ENCODE measurements around the gene LRRC70. TPM values are rescaled to one million over a fixed set of nuclear protein-coding genes. Genes with fewer than 3 reads are reported as not detected.
"Not testable (repeated sequence)": the region's sequence is repeated elsewhere in the genome, so short reads cannot be mapped to it uniquely, and the experiment has no call there.

The LRRC70 gene
- total RNA-seq, 2 donors from 2014 or later, result 5.8 to 6.1 TPM

GRCh38 chr5:62600560-62601252, 22.1 kb downstream of the LRRC70 start:
- Mint-ChIP-seq H3K27ac (peak overlapping the region; percentile 54), H3K4me3 (no peak overlapping the region)
- DNase-seq, result no peak

GRCh38 chr5:62603934-62604333, 25.3 kb downstream of the LRRC70 start:
- no peak overlapping the region for H3K27ac Mint-ChIP-seq
- no peak for DNase-seq
- no peaks in the 10 kb centered on the region for H3K4me1 Mint-ChIP-seq
- peaks cover 2% of the 10 kb centered on the region for H3K36me3 Mint-ChIP-seq (ENCODE audit: low read depth)
- ATAC-seq, result no peak
- no peaks in the 10 kb centered on the region for H3K9me3 ChIP-seq (ENCODE audit: control insufficient read depth, low read length, poor library complexity, severe bottlenecking)
- no peaks in the 10 kb centered on the region for H3K27me3 Mint-ChIP-seq
- no peak overlapping the region for H3K4me3 Mint-ChIP-seq

More at GRCh38 chr5:62600560-62601252, 22.1 kb downstream of the LRRC70 start:
- ATAC-seq, result no peak
- H3K9me3 ChIP-seq (ENCODE audit: control insufficient read depth, low read length, poor library complexity, severe bottlenecking), result no peaks in the 10 kb centered on the region
- no peaks in the 10 kb centered on the region for H3K27me3 Mint-ChIP-seq
- peaks cover 3% of the 10 kb centered on the region for H3K36me3 Mint-ChIP-seq (ENCODE audit: low read depth)
- peaks cover 3% of the 10 kb centered on the region for H3K4me1 Mint-ChIP-seq

GRCh38 chr5:62605638-62606037, 27.0 kb downstream of the LRRC70 start:
- Mint-ChIP-seq H3K4me3 (peak overlapping the region; percentile 12), H3K4me1 (no peaks in the 10 kb centered on the region), H3K27ac (no peak overlapping the region), H3K36me3 (ENCODE audit: low read depth) (peaks cover 2% of the 10 kb centered on the region), H3K27me3 (no peaks in the 10 kb centered on the region)
- H3K9me3 ChIP-seq (ENCODE audit: control insufficient read depth, low read length, poor library complexity, severe bottlenecking), result no peaks in the 10 kb centered on the region
- ATAC-seq (peak; percentile 50), DNase-seq (no peak)

GRCh38 chr5:62606878-62607277, 28.3 kb downstream of the LRRC70 start:
- H3K36me3 Mint-ChIP-seq (ENCODE audit: low read depth), result peaks cover 2% of the 10 kb centered on the region
- ATAC-seq (no peak), DNase-seq (no peak)
- no peak overlapping the region for H3K27ac Mint-ChIP-seq
- no peaks in the 10 kb centered on the region for H3K27me3 Mint-ChIP-seq
- H3K9me3 ChIP-seq (ENCODE audit: control insufficient read depth, low read length, poor library complexity, severe bottlenecking), result no peaks in the 10 kb centered on the region
- no peaks in the 10 kb centered on the region for H3K4me1 Mint-ChIP-seq
- no peak overlapping the region for H3K4me3 Mint-ChIP-seq

GRCh38 chr5:62607615-62608014, 29.0 kb downstream of the LRRC70 start:
- H3K36me3 Mint-ChIP-seq (ENCODE audit: low read depth), result peaks cover 2% of the 10 kb centered on the region
- H3K9me3 ChIP-seq (ENCODE audit: control insufficient read depth, low read length, poor library complexity, severe bottlenecking), result no peaks in the 10 kb centered on the region
- no peaks in the 10 kb centered on the region for H3K4me1 Mint-ChIP-seq
- H3K27me3 Mint-ChIP-seq, result no peaks in the 10 kb centered on the region
- H3K4me3 Mint-ChIP-seq, result no peak overlapping the region
- no peak for DNase-seq
- no peak for ATAC-seq
- H3K27ac Mint-ChIP-seq, result no peak overlapping the region

- no peaks in the 10 kb centered on the region for H3K9me3 ChIP-seq (ENCODE audit: control insufficient read depth, low read length, poor library complexity, severe bottlenecking)
- Mint-ChIP-seq H3K27me3 (no peaks in the 10 kb centered on the region), H3K4me3 (no peak overlapping the region), H3K27ac (no peak overlapping the region), H3K36me3 (ENCODE audit: low read depth) (peaks cover 2% of the 10 kb centered on the region), H3K4me1 (no peaks in the 10 kb centered on the region)
- no peak for ATAC-seq
- DNase-seq, result no peak
Observed at GRCh38 chr5:62608529-62609511, 30.2 kb downstream of the LRRC70 start.

- Mint-ChIP-seq H3K36me3 (ENCODE audit: low read depth) (no peaks in the 10 kb centered on the region), H3K4me3 (no peak overlapping the region), H3K27ac (no peak overlapping the region), H3K4me1 (peaks cover 9% of the 10 kb centered on the region), H3K27me3 (no peaks in the 10 kb centered on the region)
- no peak for DNase-seq
- no peak for ATAC-seq
- H3K9me3 ChIP-seq (ENCODE audit: control insufficient read depth, low read length, poor library complexity, severe bottlenecking), result no peaks in the 10 kb centered on the region
Observed at GRCh38 chr5:62614355-62614754, 35.7 kb downstream of the LRRC70 start.

- Mint-ChIP-seq H3K27ac (no peak overlapping the region), H3K36me3 (ENCODE audit: low read depth) (no peaks in the 10 kb centered on the region)
Observed at GRCh38 chr5:62616615-62617277, 38.1 kb downstream of the LRRC70 start.

GRCh38 chr5:62617943-62618342, 39.3 kb downstream of the LRRC70 start:
- peaks cover 12% of the 10 kb centered on the region for H3K4me1 Mint-ChIP-seq
- no peaks in the 10 kb centered on the region for H3K36me3 Mint-ChIP-seq (ENCODE audit: low read depth)
- H3K27me3 Mint-ChIP-seq, result no peaks in the 10 kb centered on the region
- ATAC-seq, result no peak
- no peak for DNase-seq
- H3K27ac Mint-ChIP-seq, result no peak overlapping the region
- no peak overlapping the region for H3K4me3 Mint-ChIP-seq
- H3K9me3 ChIP-seq (ENCODE audit: control insufficient read depth, low read length, poor library complexity, severe bottlenecking), result no peaks in the 10 kb centered on the region

More at GRCh38 chr5:62616615-62617277, 38.1 kb downstream of the LRRC70 start:
- no peak for DNase-seq
- no peak for ATAC-seq
- no peaks in the 10 kb centered on the region for H3K27me3 Mint-ChIP-seq
- no peak overlapping the region for H3K4me3 Mint-ChIP-seq
- peaks cover 12% of the 10 kb centered on the region for H3K4me1 Mint-ChIP-seq
- no peaks in the 10 kb centered on the region for H3K9me3 ChIP-seq (ENCODE audit: control insufficient read depth, low read length, poor library complexity, severe bottlenecking)

GRCh38 chr5:62620761-62621160, 42.1 kb downstream of the LRRC70 start:
- DNase-seq, result no peak
- Mint-ChIP-seq H3K4me3 (no peak overlapping the region), H3K27ac (no peak overlapping the region), H3K27me3 (no peaks in the 10 kb centered on the region), H3K4me1 (peaks cover 4% of the 10 kb centered on the region), H3K36me3 (ENCODE audit: low read depth) (no peaks in the 10 kb centered on the region)
- ATAC-seq, result no peak
- no peaks in the 10 kb centered on the region for H3K9me3 ChIP-seq (ENCODE audit: control insufficient read depth, low read length, poor library complexity, severe bottlenecking)

- H3K9me3 ChIP-seq (ENCODE audit: control insufficient read depth, low read length, poor library complexity, severe bottlenecking), result no peaks in the 10 kb centered on the region
- Mint-ChIP-seq H3K4me1 (peaks cover 3% of the 10 kb centered on the region), H3K27me3 (no peaks in the 10 kb centered on the region), H3K36me3 (ENCODE audit: low read depth) (no peaks in the 10 kb centered on the region), H3K27ac (peak overlapping the region; percentile 39), H3K4me3 (no peak overlapping the region)
- ATAC-seq (no peak), DNase-seq (no peak)
Observed at GRCh38 chr5:62621280-62621679, 42.7 kb downstream of the LRRC70 start.

- no peaks in the 10 kb centered on the region for H3K36me3 Mint-ChIP-seq (ENCODE audit: low read depth)
- H3K4me1 Mint-ChIP-seq, result peaks cover 3% of the 10 kb centered on the region
- H3K4me3 Mint-ChIP-seq, result no peak overlapping the region
- peak overlapping the region; percentile 19 for H3K27ac Mint-ChIP-seq
- ATAC-seq (no peak), DNase-seq (no peak)
- no peaks in the 10 kb centered on the region for H3K9me3 ChIP-seq (ENCODE audit: control insufficient read depth, low read length, poor library complexity, severe bottlenecking)
- H3K27me3 Mint-ChIP-seq, result no peaks in the 10 kb centered on the region
Observed at GRCh38 chr5:62623271-62623670, 44.7 kb downstream of the LRRC70 start.

- not testable (repeated sequence) for H3K27me3 Mint-ChIP-seq; H3K27ac Mint-ChIP-seq; H3K4me3 Mint-ChIP-seq; DNase-seq; H3K36me3 Mint-ChIP-seq (ENCODE audit: low read depth); H3K4me1 Mint-ChIP-seq; ATAC-seq; H3K9me3 ChIP-seq (ENCODE audit: control insufficient read depth, low read length, poor library complexity, severe bottlenecking)
Observed at GRCh38 chr5:62624436-62624835, 45.8 kb downstream of the LRRC70 start.
